PC-9 (cell line): ENCODE data around the gene CDH16.

Source experiments
- CTCF ChIP-seq: fragments of 200-600 bp; sonication (generic); conservative IDR thresholded peaks from 2 replicates; pipeline ENCODE4 v1.6.1; 2017; ENCODE audit warnings: mixed run types, antibody characterized with exemption, mild to moderate bottlenecking, moderate library complexity
- EZH2 ChIP-seq: fragments of 200-600 bp; sonication (generic); IDR thresholded peaks from 2 replicates; pipeline ENCODE4 v1.8.0; 2017; ENCODE audit warnings: antibody characterized with exemption, low read depth

DNA sequence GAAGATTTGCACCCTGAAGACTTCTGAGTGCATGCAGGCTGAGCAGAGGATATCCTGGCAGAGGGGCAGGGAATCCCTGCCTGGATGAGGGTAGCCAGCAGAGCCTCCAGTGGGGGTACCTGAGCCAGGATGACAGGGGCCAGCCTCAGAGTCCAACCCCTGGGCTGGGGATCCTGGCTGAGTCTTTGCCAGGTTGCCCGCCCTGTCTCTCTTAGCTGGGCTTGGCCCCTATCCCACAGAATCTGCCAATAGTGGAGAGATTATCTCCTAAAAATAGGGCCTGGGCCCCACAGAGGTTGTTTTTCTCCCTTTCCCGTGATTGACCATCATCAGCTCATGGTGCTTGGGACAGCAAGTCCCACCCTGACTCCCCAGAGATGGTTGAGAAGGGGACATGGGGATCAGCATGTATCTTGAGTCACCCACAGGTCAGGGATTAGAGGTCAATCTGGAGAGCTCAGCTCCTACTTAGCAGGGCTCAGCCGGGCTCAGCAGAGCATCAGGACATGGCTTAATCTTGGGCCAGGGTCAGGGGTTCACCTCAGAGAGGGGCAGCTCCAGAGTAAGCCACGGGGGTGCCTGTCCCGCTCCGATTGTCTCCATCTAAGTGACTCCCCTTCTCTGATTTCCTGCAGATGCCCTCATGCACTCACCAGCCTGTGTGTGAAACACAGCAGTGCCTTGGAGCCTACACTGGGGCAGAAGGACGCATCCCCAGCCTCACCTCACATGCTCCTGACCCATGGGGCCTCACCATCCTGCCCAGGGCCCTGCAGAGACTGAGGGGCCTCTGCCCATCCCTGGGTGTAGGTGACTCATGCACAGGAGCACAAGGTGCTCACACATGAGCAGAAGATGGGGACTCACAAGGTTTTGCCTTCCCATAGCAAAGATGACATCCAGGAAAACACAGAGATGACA, 11.5 kb downstream of the CDH16 start:
- no peak for TF ChIP-seq CTCF
- TF ChIP-seq EZH2: no peak
